ENCODE data around the gene DPEP2NB. TPM values are rescaled to one million over a fixed set of nuclear protein-coding genes. Genes with fewer than 3 reads are reported as not detected.
"Not testable (repeated sequence)": the region's sequence is repeated elsewhere in the genome, so short reads cannot be mapped to it uniquely, and the experiment has no call there.

DPEP2NB gene
- total RNA-seq, 1 donor from 2014 or later = not detected

DNA sequence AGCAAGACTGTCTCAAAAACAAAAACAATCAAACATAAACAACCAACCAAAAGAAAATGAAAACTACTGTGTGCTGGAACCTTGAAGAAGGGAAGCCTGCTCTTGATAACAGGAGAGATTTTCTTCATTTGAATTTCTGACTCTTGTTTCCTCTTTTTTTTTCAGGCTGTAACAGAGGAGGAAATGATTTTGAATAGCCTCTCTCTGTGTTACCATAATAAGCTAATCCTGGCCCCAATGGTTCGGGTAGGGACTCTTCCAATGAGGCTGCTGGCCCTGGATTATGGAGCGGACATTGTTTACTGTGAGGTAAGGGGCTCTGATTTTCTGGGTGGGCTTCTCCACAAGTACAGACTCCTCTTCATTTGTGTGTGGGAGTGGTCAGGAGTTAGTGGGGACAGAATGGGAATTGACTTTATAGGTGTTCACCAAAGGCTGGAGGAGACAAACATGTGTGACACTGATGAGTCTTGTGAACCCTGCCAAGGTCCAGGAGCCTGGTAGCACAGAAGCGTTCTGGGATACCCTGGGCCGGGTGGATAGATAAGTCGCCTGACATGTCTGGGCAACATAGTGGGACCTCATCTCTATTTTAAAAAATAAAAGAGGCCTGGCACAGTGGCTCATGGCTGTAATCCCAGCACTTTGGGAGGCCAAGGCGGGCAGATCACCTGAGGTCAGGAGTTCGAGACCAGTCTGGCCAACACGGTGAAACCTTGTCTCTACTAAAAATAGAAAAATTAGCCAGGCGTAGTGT is 22.3 kb upstream of the DPEP2NB start:
- TF ChIP-seq CTCF (IDR thresholded peaks at IDR 0.05; ENCODE audit: insufficient read depth, low read length, poor library complexity, severe bottlenecking) = no peak
- Histone ChIP-seq H3K4me3 (ENCODE audit: low read depth, low read length) (no peak overlapping the region), H3K27me3 (ENCODE audit: control insufficient read depth, insufficient read depth, low read length) (no peaks in the 10 kb centered on the region), H3K36me3 (ENCODE audit: control insufficient read depth, insufficient read depth, low read length) (no peaks in the 10 kb centered on the region)
- DNase-seq (ENCODE audit: low read depth) = no peak

GRCh38 chr16:68035227-68035626 is 19.5 kb upstream of the DPEP2NB start:
- no peak for TF ChIP-seq CTCF (IDR thresholded peaks at IDR 0.05; ENCODE audit: insufficient read depth, low read length, poor library complexity, severe bottlenecking)
- Histone ChIP-seq H3K27me3 (ENCODE audit: control insufficient read depth, insufficient read depth, low read length) (no peaks in the 10 kb centered on the region), H3K36me3 (ENCODE audit: control insufficient read depth, insufficient read depth, low read length) (no peaks in the 10 kb centered on the region), H3K4me3 (ENCODE audit: low read depth, low read length) (no peak overlapping the region)
- no peak for DNase-seq (ENCODE audit: low read depth)

DNA sequence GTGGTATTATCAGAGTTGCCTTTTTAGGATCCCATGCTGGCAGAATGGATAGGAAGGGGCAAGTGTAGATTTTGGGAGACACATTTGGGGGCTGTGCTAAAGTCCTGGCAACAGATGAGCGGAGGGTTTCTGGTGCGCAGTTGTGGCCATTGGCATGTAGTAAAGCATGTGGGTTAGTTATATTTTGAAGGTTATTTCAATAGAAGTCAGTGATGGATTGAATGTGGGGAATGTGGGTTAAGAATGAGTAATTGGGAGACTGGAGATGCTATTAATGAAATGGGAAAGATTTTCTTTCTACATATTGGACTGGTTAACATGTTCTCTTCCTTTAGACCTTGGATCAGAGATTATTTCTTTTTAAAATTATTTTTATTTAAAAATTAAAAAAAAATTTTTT is 17.4 kb upstream of the DPEP2NB start:
- no peaks in the 10 kb centered on the region for H3K36me3 ChIP-seq (ENCODE audit: control insufficient read depth, insufficient read depth, low read length)
- no peak for TF ChIP-seq CTCF (IDR thresholded peaks at IDR 0.05; ENCODE audit: insufficient read depth, low read length, poor library complexity, severe bottlenecking)
- no peak overlapping the region for H3K4me3 ChIP-seq (ENCODE audit: low read depth, low read length)
- no peaks in the 10 kb centered on the region for H3K27me3 ChIP-seq (ENCODE audit: control insufficient read depth, insufficient read depth, low read length)
- DNase-seq (ENCODE audit: low read depth) = no peak

DNA sequence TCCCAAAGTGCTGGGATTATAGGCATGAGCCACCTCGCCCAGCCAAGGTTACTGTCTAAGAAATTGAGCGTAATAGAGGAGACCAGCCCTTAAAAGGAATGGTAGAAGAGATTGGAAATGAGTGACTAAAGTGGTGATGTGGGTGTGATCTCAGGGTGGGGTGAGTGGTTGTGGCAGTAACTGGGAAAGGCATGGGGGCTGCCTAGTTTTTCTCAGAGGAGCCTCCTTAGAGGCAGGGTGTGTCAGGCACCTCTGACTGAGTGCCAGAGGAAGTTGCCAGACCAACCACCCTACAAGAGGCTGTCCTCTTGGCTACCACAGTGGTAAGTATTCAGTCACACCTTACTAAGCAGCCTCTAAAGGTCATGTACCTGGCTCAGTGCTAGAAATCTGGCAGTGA is 16.2 kb upstream of the DPEP2NB start:
- no peak for DNase-seq (ENCODE audit: low read depth)

GRCh38 chr16:68030108-68030507 is 14.4 kb upstream of the DPEP2NB start:
- H3K27me3 ChIP-seq (ENCODE audit: control insufficient read depth, insufficient read depth, low read length); H3K4me3 ChIP-seq (ENCODE audit: low read depth, low read length); H3K36me3 ChIP-seq (ENCODE audit: control insufficient read depth, insufficient read depth, low read length); DNase-seq (ENCODE audit: low read depth): not testable (repeated sequence)

More for the DNA sequence above, 16.2 kb upstream of the DPEP2NB start:
- Histone ChIP-seq H3K4me3 (ENCODE audit: low read depth, low read length) (no peak overlapping the region), H3K27me3 (ENCODE audit: control insufficient read depth, insufficient read depth, low read length) (no peaks in the 10 kb centered on the region), H3K36me3 (ENCODE audit: control insufficient read depth, insufficient read depth, low read length) (no peaks in the 10 kb centered on the region)
- no peak for TF ChIP-seq CTCF (IDR thresholded peaks at IDR 0.05; ENCODE audit: insufficient read depth, low read length, poor library complexity, severe bottlenecking)

DNA sequence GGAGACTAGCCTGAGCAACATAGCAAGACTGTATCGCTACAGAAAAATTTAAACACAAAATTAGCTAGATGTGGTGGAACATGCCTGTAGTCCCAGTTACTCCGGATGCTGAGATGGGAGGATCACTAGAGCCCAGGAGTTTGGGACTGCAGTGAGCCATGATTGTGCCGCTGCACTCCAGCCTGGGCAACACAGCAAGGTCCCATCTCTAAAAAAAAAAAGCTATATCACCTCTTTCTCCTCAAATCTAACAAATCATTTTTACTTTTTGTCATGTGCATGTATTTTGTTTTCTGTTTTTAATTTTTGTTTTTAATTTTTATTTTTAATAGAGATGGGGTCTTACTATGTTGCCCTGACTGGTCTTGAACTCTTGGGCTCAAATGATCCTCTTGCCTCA is 13.3 kb upstream of the DPEP2NB start:
- H3K27me3 ChIP-seq (ENCODE audit: control insufficient read depth, insufficient read depth, low read length) = no peaks in the 10 kb centered on the region
- no peak for TF ChIP-seq CTCF (IDR thresholded peaks at IDR 0.05; ENCODE audit: insufficient read depth, low read length, poor library complexity, severe bottlenecking)
- H3K4me3 ChIP-seq (ENCODE audit: low read depth, low read length) = no peak overlapping the region
- no peaks in the 10 kb centered on the region for H3K36me3 ChIP-seq (ENCODE audit: control insufficient read depth, insufficient read depth, low read length)
- no peak for DNase-seq (ENCODE audit: low read depth)

Data from kidney epithelial cell (primary cell).